Ascending aorta (tissue), 1 donor: Measurements from ENCODE around the gene LIN7A. TPM values are rescaled to one million over a fixed set of nuclear protein-coding genes. Genes with fewer than 3 reads are reported as not detected.

Experiments used
- total RNA-seq: library from RNA; depleted of rRNA; stranded (reverse); fragments of >200 nt; gene quantifications from one replicate; pipeline ENCODE4 v1.1.0, GENCODE V29; 2016

LIN7A gene
- total RNA-seq, 1 donor from 2014 or later, result 4.6 TPM

Other genes starting within 250 kb of the LIN7A start
- gene MYF6, start 230.3 kb downstream of the LIN7A start, total RNA-seq, result not detected
- not detected for gene MYF5, start 221.0 kb downstream of the LIN7A start, total RNA-seq
- gene ACSS3, start 140.1 kb upstream of the LIN7A start, total RNA-seq, result 11.6 TPM